ENCODE results near the gene TOP3A. TPM values are rescaled to one million over a fixed set of nuclear protein-coding genes. Genes with fewer than 3 reads are reported as not detected.

TOP3A gene
- total and polyA plus RNA-seq, 2 donors (not counting 1 experiment from before 2014, with no cell fraction given): 13.4 to 55.8 TPM

DNA sequence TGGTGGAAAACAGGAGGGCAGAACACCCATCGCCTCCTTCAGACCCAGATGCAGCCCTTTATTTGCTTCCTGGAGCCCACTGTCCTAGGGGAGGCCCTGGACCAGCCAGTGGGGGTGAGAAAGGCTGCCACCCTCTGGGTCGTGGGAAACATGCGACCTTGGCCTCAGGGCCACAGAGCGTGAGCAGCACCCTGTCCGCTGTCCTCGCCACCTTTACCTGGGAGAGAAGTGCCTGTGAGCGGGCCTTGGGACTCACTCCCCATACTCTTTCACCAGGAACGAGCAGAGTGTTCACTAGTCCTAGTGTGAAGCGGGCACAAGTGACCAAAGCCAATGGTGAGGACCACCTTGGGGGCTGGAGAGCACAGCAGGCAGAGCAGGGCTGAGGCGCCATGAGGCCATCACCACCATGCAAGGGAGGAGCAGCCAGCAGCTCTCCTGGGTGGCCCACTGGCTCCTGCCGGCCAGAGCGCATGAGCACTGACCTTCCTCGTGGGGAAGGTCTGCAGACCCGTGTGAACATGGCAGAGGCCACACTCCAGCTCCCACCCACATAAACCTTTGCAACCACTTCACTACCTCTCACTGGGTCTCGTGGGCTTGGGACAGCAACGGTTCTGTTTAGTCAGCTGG is 8.8 kb upstream of the TOP3A start:
- no peaks in the 10 kb centered on the region for H3K27me3 ChIP-seq (replicated peaks in 1 of 4; ENCODE audit: control extremely low read depth in 1 of 4, control insufficient read depth in 3 of 4, insufficient read depth in 4 of 4, low read length in 3 of 4)
- no peaks in the 10 kb centered on the region for H3K27me3 Mint-ChIP-seq
- DNase-seq (no peak), ATAC-seq (ENCODE audit: low read depth) (no peak)
- no peak overlapping the region for H3K4me2 ChIP-seq (replicated peaks; ENCODE audit: low read depth, low read length, poor library complexity, severe bottlenecking)
- 93% methylated on average over 14 of the region's 16 CpGs for WGBS (ENCODE audit: insufficient coverage)
- H3K27ac ChIP-seq (ENCODE audit: low read length in 2 of 2): no peak overlapping the region
- H3K36me3 ChIP-seq (replicated peaks in 1 of 2; ENCODE audit: control extremely low read depth in 1 of 2, control insufficient read depth in 1 of 2, extremely low read depth in 1 of 2, insufficient read depth in 2 of 2, low read length in 1 of 2): peaks cover 0 to 83% of the 10 kb centered on the region in 2 experiments
- no peaks in the 10 kb centered on the region for H3K9me3 Mint-ChIP-seq (ENCODE audit: insufficient read depth)
- H3K9me3 ChIP-seq (ENCODE audit: control extremely low read depth in 1 of 3, control insufficient read depth in 2 of 3, insufficient read depth in 1 of 3, low read length in 2 of 3): peaks cover 0 to 3% (median 0%) of the 10 kb centered on the region in 3 donors
- CTCF ChIA-PET: interaction anchor here (1.6 kb wide), 1 partner anchor 75 kb away, joined by 3 read pairs; no protein-coding TSS in a partner anchor
- H3K4me1 Mint-ChIP-seq: peaks cover 50% of the 10 kb centered on the region
- no peak overlapping the region for H2AFZ ChIP-seq (ENCODE audit: insufficient read depth, low read depth, low read length, poor library complexity, severe bottlenecking)
- no peak overlapping the region for H3K4me3 ChIP-seq (ENCODE audit: control extremely low read depth in 1 of 5, extremely low read depth in 1 of 5, insufficient read depth in 1 of 5, low read depth in 2 of 5, low read length in 4 of 5)
- intact Hi-C loops (cut with micrococcal nuclease): no loop called here
- peaks cover 48% of the 10 kb centered on the region for H3K79me2 ChIP-seq (ENCODE audit: control insufficient read depth, insufficient read depth, low read length)
- H3K9ac ChIP-seq (ENCODE audit: low read length): no peak overlapping the region
- POLR2A ChIA-PET: interaction anchor here (0.6 kb wide), 1 partner anchor 1891 kb away, joined by 5 read pairs; no protein-coding TSS in a partner anchor
- no peak overlapping the region for H3K4me3 Mint-ChIP-seq
- peaks cover 10 to 36% of the 10 kb centered on the region in 2 donors for H3K4me1 ChIP-seq (ENCODE audit: control insufficient read depth in 2 of 2, insufficient read depth in 2 of 2, low read length in 2 of 2)
- peaks cover 83% of the 10 kb centered on the region for H4K20me1 ChIP-seq (ENCODE audit: control insufficient read depth, insufficient read depth, low read length, poor library complexity, severe bottlenecking)
- TF ChIP-seq EZH2 (IDR thresholded peaks at IDR 0.05; ENCODE audit: borderline replicate concordance, insufficient read depth, low read depth, low read length, poor library complexity, severe bottlenecking) (no peak), CTCF (IDR thresholded peaks at IDR 0.05) (no peak)
- H3K27ac Mint-ChIP-seq: no peak overlapping the region

- no peak overlapping the region for H3K27ac Mint-ChIP-seq
- no peaks in the 10 kb centered on the region for H3K9me3 Mint-ChIP-seq (ENCODE audit: insufficient read depth)
- intact Hi-C loops (cut with micrococcal nuclease): no loop called here
- peaks cover 55% of the 10 kb centered on the region for H3K4me1 Mint-ChIP-seq
- 83% methylated on average over 3 of the region's 3 CpGs for WGBS (ENCODE audit: insufficient coverage)
- Histone ChIP-seq H3K4me3 (ENCODE audit: control extremely low read depth in 1 of 5, extremely low read depth in 1 of 5, insufficient read depth in 1 of 5, low read depth in 2 of 5, low read length in 4 of 5) (no peak overlapping the region), H3K9ac (ENCODE audit: low read length) (no peak overlapping the region), H3K27me3 (replicated peaks in 1 of 4; ENCODE audit: control extremely low read depth in 1 of 4, control insufficient read depth in 3 of 4, insufficient read depth in 4 of 4, low read length in 3 of 4) (no peaks in the 10 kb centered on the region), H3K4me2 (replicated peaks; ENCODE audit: low read depth, low read length, poor library complexity, severe bottlenecking) (no peak overlapping the region), H3K27ac (ENCODE audit: low read length in 2 of 2) (no peak overlapping the region), H3K36me3 (replicated peaks in 1 of 2; ENCODE audit: control extremely low read depth in 1 of 2, control insufficient read depth in 1 of 2, extremely low read depth in 1 of 2, insufficient read depth in 2 of 2, low read length in 1 of 2) (peaks cover 0 to 82% of the 10 kb centered on the region in 2 experiments), H3K9me3 (ENCODE audit: control extremely low read depth in 1 of 3, control insufficient read depth in 2 of 3, insufficient read depth in 1 of 3, low read length in 2 of 3) (peaks cover 0 to 3% (median 0%) of the 10 kb centered on the region in 3 donors), H4K20me1 (ENCODE audit: control insufficient read depth, insufficient read depth, low read length, poor library complexity, severe bottlenecking) (peaks cover 87% of the 10 kb centered on the region), H3K79me2 (ENCODE audit: control insufficient read depth, insufficient read depth, low read length) (peaks cover 54% of the 10 kb centered on the region), H2AFZ (ENCODE audit: insufficient read depth, low read depth, low read length, poor library complexity, severe bottlenecking) (no peak overlapping the region), H3K4me1 (ENCODE audit: control insufficient read depth in 2 of 2, insufficient read depth in 2 of 2, low read length in 2 of 2) (peaks cover 14 to 42% of the 10 kb centered on the region in 2 donors)
- no peak for DNase-seq
- TF ChIP-seq EZH2 (IDR thresholded peaks at IDR 0.05; ENCODE audit: borderline replicate concordance, insufficient read depth, low read depth, low read length, poor library complexity, severe bottlenecking) (no peak), CTCF (IDR thresholded peaks at IDR 0.05) (no peak)
- no peaks in the 10 kb centered on the region for H3K27me3 Mint-ChIP-seq
- POLR2A ChIA-PET: interaction anchor here (0.6 kb wide), 1 partner anchor 1890 kb away, joined by 5 read pairs; no protein-coding TSS in a partner anchor
- CTCF ChIA-PET: interaction anchor here (1.6 kb wide), 1 partner anchor 75 kb away, joined by 3 read pairs; no protein-coding TSS in a partner anchor
- ATAC-seq (ENCODE audit: low read depth): no peak
- no peak overlapping the region for H3K4me3 Mint-ChIP-seq
These were observed 8.2 kb upstream of the TOP3A start for GRCh38 chr17:18323007-18323406.
